Stimulated activated CD4-positive, alpha-beta T cell treated with anti-CD3 and anti-CD28 coated beads, Interleukin-4, amount 100 ng/mL, for 48 hours (primary cell): Measurements from ENCODE around the gene TMEM69.
"Not testable (repeated sequence)": the region's sequence is repeated elsewhere in the genome, so short reads cannot be mapped to it uniquely, and the experiment has no call there.

Experiments
- DNase-seq, 2 donors: peaks; one replicate each; pipeline ENCODE4 v3.0.0-alpha.2; 2020; ENCODE audit warnings: low read depth in 2 of 2

Gene TMEM69

GRCh38 chr1:45730780-45731319 lies 42.9 kb downstream of the TMEM69 start:
- no peak for DNase-seq

- no peak for DNase-seq
Measured at GRCh38 chr1:45739137-45739536, 51.2 kb downstream of the TMEM69 start.

GRCh38 chr1:45739641-45740156 lies 51.7 kb downstream of the TMEM69 start:
- not testable (repeated sequence) for DNase-seq
